ENCODE data around the gene WDR35. TPM values are rescaled to one million over a fixed set of nuclear protein-coding genes. Genes with fewer than 3 reads are reported as not detected.

Gene WDR35
- total RNA-seq, 1 donor from 2014 or later = 10.3 TPM

DNA sequence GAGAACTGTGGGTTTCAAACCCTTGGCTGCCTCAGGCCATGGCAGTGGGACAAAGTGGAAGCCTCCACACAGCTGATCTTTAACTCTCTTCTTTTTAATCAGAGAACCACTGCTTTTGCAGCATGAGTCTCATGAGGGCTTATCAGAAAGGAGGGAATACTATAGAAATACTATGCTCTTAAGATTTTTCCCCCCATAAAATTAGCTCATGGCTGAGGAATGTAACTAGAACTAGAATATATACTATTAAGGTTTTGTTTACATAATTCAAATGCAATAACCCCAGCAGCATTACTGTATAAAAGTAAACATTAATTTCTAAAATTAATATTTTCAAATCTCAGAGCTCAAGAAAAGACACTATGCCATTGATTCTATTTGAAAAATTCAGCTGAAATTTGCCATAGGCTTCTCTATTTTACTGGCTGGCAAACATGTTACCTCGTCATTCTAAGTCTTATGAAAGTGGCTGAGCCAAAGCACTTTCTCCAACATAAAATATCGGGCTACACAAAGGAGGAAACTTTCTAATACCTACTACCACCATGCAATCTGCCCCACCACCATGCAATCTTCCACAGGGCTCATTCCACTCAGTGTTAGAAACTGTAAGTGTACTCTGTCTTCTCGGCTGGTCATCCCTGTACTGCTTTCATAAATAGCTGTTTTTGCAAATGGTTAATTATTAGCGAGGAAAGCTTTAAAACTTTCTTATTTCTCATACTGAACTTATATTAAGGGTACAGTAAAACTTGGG lies 42.5 kb downstream of the WDR35 start:
- Mint-ChIP-seq H3K27me3 (ENCODE audit: unreplicated experiment) (no peaks in the 10 kb centered on the region), H3K4me1 (ENCODE audit: unreplicated experiment) (no peaks in the 10 kb centered on the region), H3K27ac (ENCODE audit: unreplicated experiment) (no peak overlapping the region), H3K9me3 (ENCODE audit: unreplicated experiment) (no peaks in the 10 kb centered on the region), H3K36me3 (ENCODE audit: low read depth, unreplicated experiment) (no peaks in the 10 kb centered on the region), H3K4me3 (ENCODE audit: unreplicated experiment) (no peak overlapping the region)
- DNase-seq (ENCODE audit: low spot score) = no peak
- TF ChIP-seq, protein P1, sequence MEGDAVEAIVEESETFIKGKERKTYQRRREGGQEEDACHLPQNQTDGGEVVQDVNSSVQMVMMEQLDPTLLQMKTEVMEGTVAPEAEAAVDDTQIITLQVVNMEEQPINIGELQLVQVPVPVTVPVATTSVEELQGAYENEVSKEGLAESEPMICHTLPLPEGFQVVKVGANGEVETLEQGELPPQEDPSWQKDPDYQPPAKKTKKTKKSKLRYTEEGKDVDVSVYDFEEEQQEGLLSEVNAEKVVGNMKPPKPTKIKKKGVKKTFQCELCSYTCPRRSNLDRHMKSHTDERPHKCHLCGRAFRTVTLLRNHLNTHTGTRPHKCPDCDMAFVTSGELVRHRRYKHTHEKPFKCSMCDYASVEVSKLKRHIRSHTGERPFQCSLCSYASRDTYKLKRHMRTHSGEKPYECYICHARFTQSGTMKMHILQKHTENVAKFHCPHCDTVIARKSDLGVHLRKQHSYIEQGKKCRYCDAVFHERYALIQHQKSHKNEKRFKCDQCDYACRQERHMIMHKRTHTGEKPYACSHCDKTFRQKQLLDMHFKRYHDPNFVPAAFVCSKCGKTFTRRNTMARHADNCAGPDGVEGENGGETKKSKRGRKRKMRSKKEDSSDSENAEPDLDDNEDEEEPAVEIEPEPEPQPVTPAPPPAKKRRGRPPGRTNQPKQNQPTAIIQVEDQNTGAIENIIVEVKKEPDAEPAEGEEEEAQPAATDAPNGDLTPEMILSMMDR (IDR thresholded peaks at IDR 0.05; ENCODE audit: unreplicated experiment) = no peak

DNA sequence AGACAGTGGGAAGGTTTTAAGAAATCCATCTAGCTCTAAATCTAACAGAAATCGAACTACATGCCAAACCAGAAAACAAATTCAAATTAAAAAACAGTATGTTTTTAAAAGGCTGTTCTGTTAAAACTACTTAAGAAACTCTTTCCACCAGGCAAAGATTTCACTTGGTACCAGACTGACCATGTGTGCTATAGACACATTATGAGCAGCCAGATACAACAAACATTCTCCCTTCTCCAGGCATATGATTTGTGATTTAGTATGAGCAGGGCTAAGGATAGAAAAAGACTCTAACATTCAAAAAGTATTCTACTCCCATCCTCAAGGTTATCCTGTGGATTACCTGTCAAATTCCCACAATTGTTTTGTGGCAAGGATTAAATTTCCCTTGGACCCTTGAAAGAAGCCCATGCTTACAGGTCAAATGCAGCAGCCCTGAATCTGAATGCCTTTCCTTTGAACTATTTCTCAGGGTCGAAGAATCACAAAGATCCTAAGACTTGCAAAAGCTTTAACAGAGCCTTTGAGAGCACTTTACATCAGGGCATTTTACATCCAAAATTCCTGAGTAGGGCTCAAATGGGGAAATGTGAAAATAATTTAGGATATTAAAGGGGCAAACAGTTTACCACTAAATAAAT lies 45.6 kb downstream of the WDR35 start:
- Mint-ChIP-seq H3K27ac (ENCODE audit: unreplicated experiment) (no peak overlapping the region), H3K27me3 (ENCODE audit: unreplicated experiment) (no peaks in the 10 kb centered on the region), H3K9me3 (ENCODE audit: unreplicated experiment) (no peaks in the 10 kb centered on the region), H3K36me3 (ENCODE audit: low read depth, unreplicated experiment) (peaks cover 5% of the 10 kb centered on the region), H3K4me1 (ENCODE audit: unreplicated experiment) (no peaks in the 10 kb centered on the region), H3K4me3 (ENCODE audit: unreplicated experiment) (no peak overlapping the region)
- no peak for DNase-seq (ENCODE audit: low spot score)
- TF ChIP-seq, protein P1 (IDR thresholded peaks at IDR 0.05; ENCODE audit: unreplicated experiment) = no peak

DNA sequence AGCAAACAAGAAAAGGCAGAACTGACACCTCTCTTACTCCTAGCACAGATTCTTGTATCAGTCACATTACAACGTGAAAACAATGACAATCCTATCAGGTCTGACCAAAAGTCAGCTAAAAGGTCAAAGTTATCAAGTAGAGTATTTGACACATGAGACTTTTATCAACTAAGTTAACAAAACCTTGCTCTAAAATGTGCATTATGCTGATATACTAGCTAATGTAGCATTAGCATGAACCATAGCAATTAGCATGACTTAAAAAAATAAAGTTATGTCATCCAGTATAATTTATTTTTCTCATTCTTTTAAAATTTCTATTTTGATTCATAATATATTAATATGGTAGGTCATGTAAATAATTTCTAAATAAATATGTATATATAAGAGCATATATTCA lies 46.7 kb downstream of the WDR35 start:
- TF ChIP-seq, protein P1 (IDR thresholded peaks at IDR 0.05; ENCODE audit: unreplicated experiment) = no peak
- no peaks in the 10 kb centered on the region for H3K9me3 Mint-ChIP-seq (ENCODE audit: unreplicated experiment)
- H3K36me3 Mint-ChIP-seq (ENCODE audit: low read depth, unreplicated experiment) = peaks cover 5% of the 10 kb centered on the region
- no peak overlapping the region for H3K4me3 Mint-ChIP-seq (ENCODE audit: unreplicated experiment)
- no peaks in the 10 kb centered on the region for H3K27me3 Mint-ChIP-seq (ENCODE audit: unreplicated experiment)
- no peaks in the 10 kb centered on the region for H3K4me1 Mint-ChIP-seq (ENCODE audit: unreplicated experiment)
- DNase-seq (ENCODE audit: low spot score) = no peak
- H3K27ac Mint-ChIP-seq (ENCODE audit: unreplicated experiment) = no peak overlapping the region

DNA sequence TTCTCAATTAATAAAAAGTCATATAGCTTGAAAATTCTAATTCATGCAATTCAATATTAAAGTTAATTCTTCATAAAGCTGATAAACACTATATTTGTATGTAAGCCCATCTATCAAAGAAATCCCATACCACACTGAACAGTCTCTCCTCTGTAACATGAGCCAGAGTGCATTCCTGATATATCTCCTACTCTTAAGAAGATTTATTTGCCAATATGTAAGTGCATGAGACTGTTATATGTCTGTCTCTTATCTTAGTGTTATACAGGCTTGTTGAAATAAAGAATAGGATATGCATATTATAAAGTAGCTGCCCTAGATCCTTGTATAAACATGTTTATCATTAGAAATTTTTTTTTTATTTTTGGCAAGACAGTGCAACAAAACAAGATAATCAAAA lies 47.7 kb downstream of the WDR35 start:
- DNase-seq (ENCODE audit: low spot score) = no peak
- no peak overlapping the region for H3K4me3 Mint-ChIP-seq (ENCODE audit: unreplicated experiment)
- H3K4me1 Mint-ChIP-seq (ENCODE audit: unreplicated experiment) = no peaks in the 10 kb centered on the region
- H3K27ac Mint-ChIP-seq (ENCODE audit: unreplicated experiment) = no peak overlapping the region
- H3K36me3 Mint-ChIP-seq (ENCODE audit: low read depth, unreplicated experiment) = peaks cover 5% of the 10 kb centered on the region
- no peaks in the 10 kb centered on the region for H3K9me3 Mint-ChIP-seq (ENCODE audit: unreplicated experiment)
- no peaks in the 10 kb centered on the region for H3K27me3 Mint-ChIP-seq (ENCODE audit: unreplicated experiment)
- TF ChIP-seq, protein P1 (IDR thresholded peaks at IDR 0.05; ENCODE audit: unreplicated experiment) = no peak

DNA sequence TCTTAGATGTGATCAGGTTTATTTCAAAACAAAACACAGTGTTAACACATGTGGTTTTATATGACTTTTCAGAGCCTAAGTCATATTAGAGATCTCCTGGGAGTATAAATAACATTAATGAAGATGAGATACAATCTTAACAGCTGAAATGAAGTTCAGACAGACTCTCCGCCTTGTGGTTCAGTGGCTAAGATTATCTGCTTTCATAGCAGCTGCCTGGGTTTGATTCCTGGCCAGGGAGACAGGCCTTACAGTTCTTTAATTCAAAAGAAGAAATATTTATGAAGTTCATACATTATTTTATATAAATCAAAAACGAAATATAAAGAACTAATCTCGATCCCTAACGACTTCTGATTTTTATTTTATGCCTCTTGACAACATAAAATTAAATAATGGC lies 52.9 kb downstream of the WDR35 start:
- Mint-ChIP-seq H3K4me3 (ENCODE audit: unreplicated experiment) (no peak overlapping the region), H3K27ac (ENCODE audit: unreplicated experiment) (no peak overlapping the region), H3K36me3 (ENCODE audit: low read depth, unreplicated experiment) (peaks cover 5% of the 10 kb centered on the region), H3K27me3 (ENCODE audit: unreplicated experiment) (no peaks in the 10 kb centered on the region), H3K9me3 (ENCODE audit: unreplicated experiment) (no peaks in the 10 kb centered on the region), H3K4me1 (ENCODE audit: unreplicated experiment) (peaks cover 8% of the 10 kb centered on the region)
- TF ChIP-seq, protein P1 (IDR thresholded peaks at IDR 0.05; ENCODE audit: unreplicated experiment) = no peak
- no peak for DNase-seq (ENCODE audit: low spot score)

Data from endothelial cell (in vitro differentiated cells).